Measurements from ENCODE around the gene TAF11L10. TPM values are rescaled to one million over a fixed set of nuclear protein-coding genes. Genes with fewer than 3 reads are reported as not detected.
"Not testable (repeated sequence)": the region's sequence is repeated elsewhere in the genome, so short reads cannot be mapped to it uniquely, and the experiment has no call there.

Gene TAF11L10
- total and polyA plus RNA-seq, 2 donors from 2014 or later: not detected

- FAIRE-seq (no peak), DNase-seq (no peak)
- no peak for TF ChIP-seq CTCF (IDR thresholded peaks at IDR 0.05; ENCODE audit: borderline replicate concordance, extremely low read depth, insufficient read depth)
- Histone ChIP-seq H3K9ac (ENCODE audit: low read length in 3 of 3) (no peak overlapping the region), H3K9me3 (ENCODE audit: control insufficient read depth in 2 of 3, insufficient read depth in 1 of 3, low read length in 3 of 3) (no peaks in the 10 kb centered on the region), H3K4me3 (ENCODE audit: low read length in 3 of 3) (no peak overlapping the region), H3K27me3 (ENCODE audit: control insufficient read depth, insufficient read depth, low read length) (no peaks in the 10 kb centered on the region), H3K36me3 (ENCODE audit: control insufficient read depth in 2 of 3, insufficient read depth in 3 of 3, low read length in 3 of 3) (no peaks in the 10 kb centered on the region), H3K27ac (ENCODE audit: low read depth in 2 of 2, low read length in 2 of 2) (no peak overlapping the region), H3K4me1 (ENCODE audit: control insufficient read depth in 2 of 3, insufficient read depth in 2 of 3, low read depth in 1 of 3, low read length in 3 of 3) (no peaks in the 10 kb centered on the region)
- intact Hi-C loops (cut with DNase I): no loop called here
Measured at GRCh38 chr5:17604951-17605350, 7.3 kb upstream of the TAF11L10 start.

GRCh38 chr5:17603880-17604279 lies 6.3 kb upstream of the TAF11L10 start, which contains the start of gene TAF11L11:
TSS of gene TAF11L11 (plus strand) at chr5:17604183.
- H3K4me1 ChIP-seq (ENCODE audit: control insufficient read depth in 2 of 3, insufficient read depth in 2 of 3, low read depth in 1 of 3, low read length in 3 of 3); DNase-seq; H3K9me3 ChIP-seq (ENCODE audit: control insufficient read depth in 2 of 3, insufficient read depth in 1 of 3, low read length in 3 of 3); H3K27ac ChIP-seq (ENCODE audit: low read depth in 2 of 2, low read length in 2 of 2); H3K27me3 ChIP-seq (ENCODE audit: control insufficient read depth, insufficient read depth, low read length); FAIRE-seq; H3K9ac ChIP-seq (ENCODE audit: low read length in 3 of 3); intact Hi-C loops (cut with DNase I); H3K4me3 ChIP-seq (ENCODE audit: low read length in 3 of 3); H3K36me3 ChIP-seq (ENCODE audit: control insufficient read depth in 2 of 3, insufficient read depth in 3 of 3, low read length in 3 of 3): not testable (repeated sequence)

DNA sequence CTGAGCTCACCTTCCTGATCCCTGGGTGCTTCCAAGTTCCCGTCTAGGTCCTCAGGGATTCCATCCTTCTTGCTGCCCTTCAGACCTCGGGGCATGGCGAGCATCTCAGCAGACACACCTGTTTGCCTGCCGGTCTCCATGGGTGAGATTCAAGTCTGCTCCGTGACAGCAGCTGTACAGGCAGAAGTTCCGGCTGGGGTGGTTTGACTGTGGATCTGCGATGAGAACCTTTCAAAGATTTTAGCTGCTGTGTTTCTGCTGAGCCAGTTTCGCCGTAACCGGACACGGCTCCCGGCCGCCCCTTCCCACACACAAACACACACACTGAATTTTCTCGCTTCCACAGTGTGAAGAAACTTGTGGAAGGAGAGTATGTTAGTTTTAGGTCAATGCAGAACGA lies 3.4 kb downstream of the TAF11L10 start, which contains the start of gene TAF11L9:
Gene TAF11L9, minus strand, starts transcription at position 140 of the 400 bp plus-strand sequence.
- H3K4me1 ChIP-seq (ENCODE audit: control insufficient read depth in 2 of 3, insufficient read depth in 2 of 3, low read depth in 1 of 3, low read length in 3 of 3); H3K27me3 ChIP-seq (ENCODE audit: control insufficient read depth, insufficient read depth, low read length); DNase-seq; H3K9me3 ChIP-seq (ENCODE audit: control insufficient read depth in 2 of 3, insufficient read depth in 1 of 3, low read length in 3 of 3); H3K9ac ChIP-seq (ENCODE audit: low read length in 3 of 3); H3K36me3 ChIP-seq (ENCODE audit: control insufficient read depth in 2 of 3, insufficient read depth in 3 of 3, low read length in 3 of 3); H3K4me3 ChIP-seq (ENCODE audit: low read length in 3 of 3); intact Hi-C loops (cut with DNase I); FAIRE-seq; H3K27ac ChIP-seq (ENCODE audit: low read depth in 2 of 2, low read length in 2 of 2): not testable (repeated sequence)

GRCh38 chr5:17590860-17591259 lies 6.8 kb downstream of the TAF11L10 start, which contains the start of gene TAF11L8:
TSS of gene TAF11L8 (minus strand) at chr5:17590960.
- H3K4me3 ChIP-seq (ENCODE audit: low read length in 3 of 3); H3K27ac ChIP-seq (ENCODE audit: low read depth in 2 of 2, low read length in 2 of 2); H3K9ac ChIP-seq (ENCODE audit: low read length in 3 of 3); DNase-seq; intact Hi-C loops (cut with DNase I); H3K4me1 ChIP-seq (ENCODE audit: control insufficient read depth in 2 of 3, insufficient read depth in 2 of 3, low read depth in 1 of 3, low read length in 3 of 3); H3K27me3 ChIP-seq (ENCODE audit: control insufficient read depth, insufficient read depth, low read length); H3K36me3 ChIP-seq (ENCODE audit: control insufficient read depth in 2 of 3, insufficient read depth in 3 of 3, low read length in 3 of 3); H3K9me3 ChIP-seq (ENCODE audit: control insufficient read depth in 2 of 3, insufficient read depth in 1 of 3, low read length in 3 of 3); FAIRE-seq: not testable (repeated sequence)

- intact Hi-C loops (cut with DNase I); H3K27me3 ChIP-seq (ENCODE audit: control insufficient read depth, insufficient read depth, low read length); DNase-seq; H3K4me1 ChIP-seq (ENCODE audit: control insufficient read depth in 2 of 3, insufficient read depth in 2 of 3, low read depth in 1 of 3, low read length in 3 of 3); FAIRE-seq; H3K36me3 ChIP-seq (ENCODE audit: control insufficient read depth in 2 of 3, insufficient read depth in 3 of 3, low read length in 3 of 3); H3K9me3 ChIP-seq (ENCODE audit: control insufficient read depth in 2 of 3, insufficient read depth in 1 of 3, low read length in 3 of 3); H3K27ac ChIP-seq (ENCODE audit: low read depth in 2 of 2, low read length in 2 of 2); H3K4me3 ChIP-seq (ENCODE audit: low read length in 3 of 3); H3K9ac ChIP-seq (ENCODE audit: low read length in 3 of 3): not testable (repeated sequence)
Measured at GRCh38 chr5:17585658-17586057, 12.0 kb downstream of the TAF11L10 start, which contains the start of gene TAF11L7. TSS of gene TAF11L7 (minus strand) at chr5:17585758.

Other genes starting within 250 kb of the TAF11L10 start
- gene TAF11L2, start 99.6 kb downstream of the TAF11L10 start, total RNA-seq: not detected
- not detected for gene TAF11L2, start 99.6 kb downstream of the TAF11L10 start, polyA plus RNA-seq (ENCODE audit: insufficient read depth, low read depth, low replicate concordance)
- not detected for gene TAF11L3, start 79.5 kb downstream of the TAF11L10 start, total RNA-seq
- not detected for gene TAF11L3, start 79.5 kb downstream of the TAF11L10 start, polyA plus RNA-seq (ENCODE audit: insufficient read depth, low read depth, low replicate concordance)
- gene TAF11L4, start 76.0 kb downstream of the TAF11L10 start, total RNA-seq: not detected
- not detected for gene TAF11L4, start 76.0 kb downstream of the TAF11L10 start, polyA plus RNA-seq (ENCODE audit: insufficient read depth, low read depth, low replicate concordance)
- gene TAF11L5, start 72.6 kb downstream of the TAF11L10 start, total RNA-seq: not detected
- gene TAF11L5, start 72.6 kb downstream of the TAF11L10 start, polyA plus RNA-seq (ENCODE audit: insufficient read depth, low read depth, low replicate concordance): not detected
- gene TAF11L6, start 69.2 kb downstream of the TAF11L10 start, total RNA-seq: not detected
- gene TAF11L6, start 69.2 kb downstream of the TAF11L10 start, polyA plus RNA-seq (ENCODE audit: insufficient read depth, low read depth, low replicate concordance): not detected
- not detected for gene TAF11L7, start 12.1 kb downstream of the TAF11L10 start, total RNA-seq
- gene TAF11L7, start 12.1 kb downstream of the TAF11L10 start, polyA plus RNA-seq (ENCODE audit: insufficient read depth, low read depth, low replicate concordance): not detected
- not detected for gene TAF11L8, start 6.9 kb downstream of the TAF11L10 start, total RNA-seq
- gene TAF11L8, start 6.9 kb downstream of the TAF11L10 start, polyA plus RNA-seq (ENCODE audit: insufficient read depth, low read depth, low replicate concordance): not detected
- not detected for gene TAF11L9, start 3.4 kb downstream of the TAF11L10 start, total RNA-seq
- not detected for gene TAF11L9, start 3.4 kb downstream of the TAF11L10 start, polyA plus RNA-seq (ENCODE audit: insufficient read depth, low read depth, low replicate concordance)
- not detected for gene TAF11L11, start 6.4 kb upstream of the TAF11L10 start, total RNA-seq
- not detected for gene TAF11L11, start 6.4 kb upstream of the TAF11L10 start, polyA plus RNA-seq (ENCODE audit: insufficient read depth, low read depth, low replicate concordance)
- gene TAF11L12, start 12.6 kb upstream of the TAF11L10 start, total RNA-seq: not detected
- not detected for gene TAF11L12, start 12.6 kb upstream of the TAF11L10 start, polyA plus RNA-seq (ENCODE audit: insufficient read depth, low read depth, low replicate concordance)
- not detected for gene TAF11L13, start 34.3 kb upstream of the TAF11L10 start, total RNA-seq
- not detected for gene TAF11L13, start 34.3 kb upstream of the TAF11L10 start, polyA plus RNA-seq (ENCODE audit: insufficient read depth, low read depth, low replicate concordance)
- gene TAF11L14, start 36.6 kb upstream of the TAF11L10 start, total RNA-seq: not detected
- gene TAF11L14, start 36.6 kb upstream of the TAF11L10 start, polyA plus RNA-seq (ENCODE audit: insufficient read depth, low read depth, low replicate concordance): not detected